ENCODE measurements around the gene COG5.

- TF ChIP-seq POLR2A (IDR thresholded peaks at IDR 0.05) (no peak), CTCF (IDR thresholded peaks at IDR 0.05) (no peak)
Measured at GRCh38 chr7:107344799-107345198, 218.9 kb downstream of the COG5 start.
